ENCODE data around the gene TIMP1.
"Not testable (repeated sequence)": the region's sequence is repeated elsewhere in the genome, so short reads cannot be mapped to it uniquely, and the experiment has no call there.

TIMP1 gene

GRCh38 chrX:47586043-47586787, 4.0 kb downstream of the TIMP1 start:
- Histone ChIP-seq H3K27ac (no peak overlapping the region), H3K36me3 (ENCODE audit: insufficient read depth, low read length) (no peaks in the 10 kb centered on the region), H3K4me3 (no peak overlapping the region), H3K9me3 (ENCODE audit: low read depth, low read length) (no peaks in the 10 kb centered on the region), H3K9ac (ENCODE audit: insufficient read length) (no peak overlapping the region)
- TF ChIP-seq EZH2 (IDR thresholded peaks at IDR 0.05), result no peak
- no peak for TF ChIP-seq POLR2AphosphoS5 (IDR thresholded peaks at IDR 0.05; ENCODE audit: borderline replicate concordance, low read depth, low read length)
- TF ChIP-seq FOXP2 (optimal IDR thresholded peaks at IDR 0.05; ENCODE audit: control extremely low read depth, extremely low read length, insufficient read depth), result no peak
- no peak for DNase-seq (ENCODE audit: low read depth, low spot score)

GRCh38 chrX:47587091-47587891, 5.1 kb downstream of the TIMP1 start:
- DNase-seq (ENCODE audit: low read depth, low spot score), result no peak
- Histone ChIP-seq H3K9ac (ENCODE audit: insufficient read length) (no peak overlapping the region), H3K36me3 (ENCODE audit: insufficient read depth, low read length) (no peaks in the 10 kb centered on the region), H3K27ac (no peak overlapping the region), H3K4me3 (no peak overlapping the region), H3K9me3 (ENCODE audit: low read depth, low read length) (no peaks in the 10 kb centered on the region)
- TF ChIP-seq FOXP2 (optimal IDR thresholded peaks at IDR 0.05; ENCODE audit: control extremely low read depth, extremely low read length, insufficient read depth) (no peak), POLR2AphosphoS5 (IDR thresholded peaks at IDR 0.05; ENCODE audit: borderline replicate concordance, low read depth, low read length) (no peak), EZH2 (IDR thresholded peaks at IDR 0.05) (no peak)

- no peaks in the 10 kb centered on the region for H3K9me3 ChIP-seq (ENCODE audit: low read depth, low read length)
- no peak for TF ChIP-seq POLR2AphosphoS5 (IDR thresholded peaks at IDR 0.05; ENCODE audit: borderline replicate concordance, low read depth, low read length)
- H3K36me3 ChIP-seq (ENCODE audit: insufficient read depth, low read length), result no peaks in the 10 kb centered on the region
- no peak overlapping the region for H3K9ac ChIP-seq (ENCODE audit: insufficient read length)
- DNase-seq (ENCODE audit: low read depth, low spot score), result no peak
- H3K27ac ChIP-seq, result no peak overlapping the region
- H3K4me3 ChIP-seq, result no peak overlapping the region
Measured at GRCh38 chrX:47587906-47588735, 5.9 kb downstream of the TIMP1 start.

- TF ChIP-seq POLR2AphosphoS5 (IDR thresholded peaks at IDR 0.05; ENCODE audit: borderline replicate concordance, low read depth, low read length), result no peak
- H3K27ac ChIP-seq, result no peak overlapping the region
- H3K36me3 ChIP-seq (ENCODE audit: insufficient read depth, low read length), result no peaks in the 10 kb centered on the region
- no peaks in the 10 kb centered on the region for H3K9me3 ChIP-seq (ENCODE audit: low read depth, low read length)
- no peak overlapping the region for H3K9ac ChIP-seq (ENCODE audit: insufficient read length)
- DNase-seq (ENCODE audit: low read depth, low spot score), result no peak
- H3K4me3 ChIP-seq, result no peak overlapping the region
Measured at GRCh38 chrX:47590984-47591383, 8.7 kb downstream of the TIMP1 start.

- H3K9me3 ChIP-seq (ENCODE audit: low read depth, low read length), result no peaks in the 10 kb centered on the region
- H3K36me3 ChIP-seq (ENCODE audit: insufficient read depth, low read length), result 0 out of 2 replicates have a peak, but pooled peaks cover 6% of the 10 kb centered on the region
- no peak for DNase-seq (ENCODE audit: low read depth, low spot score)
- no peak overlapping the region for H3K9ac ChIP-seq (ENCODE audit: insufficient read length)
- TF ChIP-seq EZH2 (IDR thresholded peaks at IDR 0.05) (no peak), FOXP2 (optimal IDR thresholded peaks at IDR 0.05; ENCODE audit: control extremely low read depth, extremely low read length, insufficient read depth) (no peak), POLR2AphosphoS5 (IDR thresholded peaks at IDR 0.05; ENCODE audit: borderline replicate concordance, low read depth, low read length) (no peak)
- H3K4me3 ChIP-seq, result no peak overlapping the region
- H3K27ac ChIP-seq, result no peak overlapping the region
Measured at GRCh38 chrX:47593522-47593921, 11.3 kb downstream of the TIMP1 start.

- no peak for DNase-seq (ENCODE audit: low read depth, low spot score)
Measured at GRCh38 chrX:47595716-47596251, 13.5 kb downstream of the TIMP1 start.

GRCh38 chrX:47596256-47596655, 14.0 kb downstream of the TIMP1 start:
- H3K36me3 ChIP-seq (ENCODE audit: insufficient read depth, low read length), result peaks cover 14% of the 10 kb centered on the region; the same call in 1 of the 2 replicates
- peak overlapping the region; percentile 52; the same call in 1 of the 2 replicates for H3K4me3 ChIP-seq
- no peak for TF ChIP-seq POLR2AphosphoS5 (IDR thresholded peaks at IDR 0.05; ENCODE audit: borderline replicate concordance, low read depth, low read length)
- no peak for TF ChIP-seq FOXP2 (optimal IDR thresholded peaks at IDR 0.05; ENCODE audit: control extremely low read depth, extremely low read length, insufficient read depth)
- no peak for TF ChIP-seq EZH2 (IDR thresholded peaks at IDR 0.05)
- DNase-seq (ENCODE audit: low read depth, low spot score), result peak; percentile 51
- H3K9ac ChIP-seq (ENCODE audit: insufficient read length), result no peak overlapping the region
- no peaks in the 10 kb centered on the region for H3K9me3 ChIP-seq (ENCODE audit: low read depth, low read length)
- H3K27ac ChIP-seq, result peak overlapping the region; percentile 83

More at GRCh38 chrX:47595716-47596251, 13.5 kb downstream of the TIMP1 start:
- peak overlapping the region; percentile 52 for H3K4me3 ChIP-seq
- no peaks in the 10 kb centered on the region for H3K9me3 ChIP-seq (ENCODE audit: low read depth, low read length)
- peak overlapping the region; percentile 17 for H3K9ac ChIP-seq (ENCODE audit: insufficient read length)
- H3K27ac ChIP-seq, result peak overlapping the region; percentile 83
- peaks cover 14% of the 10 kb centered on the region; the same call in 1 of the 2 replicates for H3K36me3 ChIP-seq (ENCODE audit: insufficient read depth, low read length)
- no peak for TF ChIP-seq EZH2 (IDR thresholded peaks at IDR 0.05)
- TF ChIP-seq POLR2AphosphoS5 (IDR thresholded peaks at IDR 0.05; ENCODE audit: borderline replicate concordance, low read depth, low read length), result no peak
- no peak for TF ChIP-seq FOXP2 (optimal IDR thresholded peaks at IDR 0.05; ENCODE audit: control extremely low read depth, extremely low read length, insufficient read depth)

- Histone ChIP-seq H3K4me3 (no peak overlapping the region), H3K9me3 (ENCODE audit: low read depth, low read length) (no peaks in the 10 kb centered on the region), H3K27ac (no peak overlapping the region), H3K9ac (ENCODE audit: insufficient read length) (no peak overlapping the region), H3K36me3 (ENCODE audit: insufficient read depth, low read length) (peaks cover 14% of the 10 kb centered on the region; the same call in 1 of the 2 replicates)
- no peak for DNase-seq (ENCODE audit: low read depth, low spot score)
- no peak for TF ChIP-seq FOXP2 (optimal IDR thresholded peaks at IDR 0.05; ENCODE audit: control extremely low read depth, extremely low read length, insufficient read depth)
- TF ChIP-seq POLR2AphosphoS5 (IDR thresholded peaks at IDR 0.05; ENCODE audit: borderline replicate concordance, low read depth, low read length), result no peak
- TF ChIP-seq EZH2 (IDR thresholded peaks at IDR 0.05), result no peak
Measured at GRCh38 chrX:47597222-47597621, 15.0 kb downstream of the TIMP1 start.

- H3K4me3 ChIP-seq; DNase-seq (ENCODE audit: low read depth, low spot score); H3K9ac ChIP-seq (ENCODE audit: insufficient read length); H3K36me3 ChIP-seq (ENCODE audit: insufficient read depth, low read length); H3K27ac ChIP-seq; H3K9me3 ChIP-seq (ENCODE audit: low read depth, low read length): not testable (repeated sequence)
Measured at GRCh38 chrX:47603125-47603524, 20.9 kb downstream of the TIMP1 start.
